Duodenal mucosa (tissue), 2 donors: ENCODE measurements around the gene PRKG1.

Source experiments
- H3K27ac ChIP-seq: one replicate; pipeline ENCODE4 v1.7.0; 2013; ENCODE audit warnings: low read depth, low read length
- H3K27me3 ChIP-seq, 2 donors: one replicate each; pipeline ENCODE4 v1.7.0; 2013; ENCODE audit warnings: low read length in 2 of 2, control low read depth in 1 of 2; ENCODE audit not compliant: insufficient read depth in 2 of 2, control insufficient read depth in 1 of 2
- H3K36me3 ChIP-seq, 2 donors: one replicate each; pipeline ENCODE4 v1.7.0; 2013; ENCODE audit warnings: low read length in 2 of 2, control low read depth in 1 of 2; ENCODE audit not compliant: insufficient read depth in 2 of 2, control insufficient read depth in 1 of 2
- H3K4me1 ChIP-seq, 2 donors: one replicate each; pipeline ENCODE4 v1.7.0; 2013; ENCODE audit warnings: low read length in 2 of 2, control low read depth in 1 of 2; ENCODE audit not compliant: insufficient read depth in 2 of 2, control insufficient read depth in 1 of 2
- H3K4me3 ChIP-seq, 2 donors: one replicate each; pipeline ENCODE4 v1.7.0; 2013; ENCODE audit warnings: low read length in 2 of 2, low read depth in 1 of 2
- H3K9ac ChIP-seq, 2 donors: one replicate each; pipeline ENCODE4 v1.7.0; 2013; ENCODE audit warnings: low read length in 2 of 2, low read depth in 1 of 2
- H3K9me3 ChIP-seq, 2 donors: one replicate each; pipeline ENCODE4 v1.7.0; 2013; ENCODE audit warnings: low read length in 2 of 2, control low read depth in 1 of 2; ENCODE audit not compliant: control insufficient read depth in 1 of 2

Gene PRKG1

GRCh38 chr10:51501396-51501795 lies 427.1 kb downstream of the PRKG1 start:
- no peaks in the 10 kb centered on the region for H3K36me3 ChIP-seq
- no peak overlapping the region for H3K9ac ChIP-seq
- H3K4me3 ChIP-seq: no peak overlapping the region
- H3K9me3 ChIP-seq: no peaks in the 10 kb centered on the region
- no peaks in the 10 kb centered on the region for H3K4me1 ChIP-seq
- no peak overlapping the region for H3K27ac ChIP-seq
- no peaks in the 10 kb centered on the region for H3K27me3 ChIP-seq

- H3K9ac ChIP-seq: no peak overlapping the region
- no peak overlapping the region for H3K27ac ChIP-seq
- H3K27me3 ChIP-seq: no peaks in the 10 kb centered on the region
- no peaks in the 10 kb centered on the region for H3K36me3 ChIP-seq
- no peak overlapping the region for H3K4me3 ChIP-seq
- no peaks in the 10 kb centered on the region for H3K9me3 ChIP-seq
- H3K4me1 ChIP-seq: no peaks in the 10 kb centered on the region
These were observed 427.8 kb downstream of the PRKG1 start for GRCh38 chr10:51502124-51502523.

DNA sequence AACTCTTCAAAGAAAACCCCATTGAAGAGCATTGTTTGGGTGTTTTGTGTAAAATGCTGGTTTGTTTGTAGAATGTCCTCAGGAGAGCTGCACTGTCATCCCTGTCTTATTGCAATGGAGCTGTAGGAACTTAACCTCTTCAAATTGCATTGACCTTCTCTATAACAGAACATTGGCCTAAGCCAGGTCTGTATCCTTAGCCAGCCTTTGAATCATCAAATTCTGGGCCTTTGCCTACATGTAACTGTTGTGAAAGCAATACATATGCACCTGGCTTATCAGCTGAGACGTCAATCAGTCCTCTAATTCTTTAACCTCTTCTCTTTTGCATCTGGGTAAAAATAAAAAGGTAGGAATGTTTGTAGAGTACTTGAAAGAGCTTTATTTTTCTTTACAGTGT lies 429.1 kb downstream of the PRKG1 start:
- no peak overlapping the region for H3K9ac ChIP-seq
- H3K36me3 ChIP-seq: no peaks in the 10 kb centered on the region
- no peak overlapping the region for H3K4me3 ChIP-seq
- H3K27me3 ChIP-seq: no peaks in the 10 kb centered on the region
- no peaks in the 10 kb centered on the region for H3K4me1 ChIP-seq
- no peak overlapping the region for H3K27ac ChIP-seq
- no peaks in the 10 kb centered on the region for H3K9me3 ChIP-seq

- H3K4me1 ChIP-seq: no peaks in the 10 kb centered on the region
- H3K9ac ChIP-seq: no peak overlapping the region
- no peak overlapping the region for H3K27ac ChIP-seq
- H3K27me3 ChIP-seq: no peaks in the 10 kb centered on the region
- no peak overlapping the region for H3K4me3 ChIP-seq
- no peaks in the 10 kb centered on the region for H3K36me3 ChIP-seq
- H3K9me3 ChIP-seq: no peaks in the 10 kb centered on the region
These were observed 433.2 kb downstream of the PRKG1 start for GRCh38 chr10:51507476-51507875.

GRCh38 chr10:51508156-51508555 lies 433.9 kb downstream of the PRKG1 start:
- Histone ChIP-seq H3K9ac (no peak overlapping the region), H3K27ac (no peak overlapping the region), H3K36me3 (no peaks in the 10 kb centered on the region), H3K4me3 (no peak overlapping the region), H3K4me1 (no peaks in the 10 kb centered on the region), H3K27me3 (no peaks in the 10 kb centered on the region), H3K9me3 (no peaks in the 10 kb centered on the region)

DNA sequence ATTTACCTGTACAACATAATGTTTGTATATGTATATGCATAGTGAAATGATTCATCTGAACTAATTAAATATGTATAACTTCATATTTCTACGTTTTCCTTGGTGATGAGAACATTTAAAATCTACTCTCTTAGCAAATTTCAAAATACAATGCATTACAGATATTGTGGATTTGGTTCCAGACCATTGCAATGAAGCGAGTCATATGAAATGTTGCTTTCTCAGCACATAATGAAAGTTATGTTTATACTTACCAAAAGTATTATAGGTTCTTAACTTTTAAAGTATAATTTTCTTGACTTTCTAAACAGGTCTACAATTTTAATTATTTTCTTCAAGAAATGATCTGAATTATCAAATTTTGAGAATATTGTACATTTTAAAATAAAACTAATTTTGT lies 435.9 kb downstream of the PRKG1 start:
- Histone ChIP-seq H3K4me3 (no peak overlapping the region), H3K27me3 (no peaks in the 10 kb centered on the region), H3K4me1 (no peaks in the 10 kb centered on the region), H3K36me3 (no peaks in the 10 kb centered on the region), H3K27ac (no peak overlapping the region), H3K9ac (no peak overlapping the region), H3K9me3 (no peaks in the 10 kb centered on the region)

DNA sequence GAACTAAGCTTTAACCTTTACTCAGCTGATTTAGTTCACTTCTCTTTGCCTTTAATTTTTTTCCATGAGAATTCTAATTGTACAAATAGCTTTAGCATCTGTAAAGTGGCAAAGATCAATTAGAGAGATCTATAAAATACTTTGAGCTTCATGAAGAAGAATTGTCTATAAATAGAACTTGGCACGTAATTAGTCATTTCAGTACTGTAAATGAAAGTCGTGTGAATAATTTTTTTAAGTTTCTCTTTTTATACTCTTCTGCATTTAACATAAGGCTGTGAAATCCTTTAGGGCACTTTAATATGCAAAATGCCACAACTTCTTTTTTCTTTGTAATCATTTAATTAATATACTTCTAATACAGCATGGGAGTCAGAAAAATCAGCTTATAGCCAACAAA lies 447.3 kb downstream of the PRKG1 start:
- no peaks in the 10 kb centered on the region for H3K36me3 ChIP-seq

DNA sequence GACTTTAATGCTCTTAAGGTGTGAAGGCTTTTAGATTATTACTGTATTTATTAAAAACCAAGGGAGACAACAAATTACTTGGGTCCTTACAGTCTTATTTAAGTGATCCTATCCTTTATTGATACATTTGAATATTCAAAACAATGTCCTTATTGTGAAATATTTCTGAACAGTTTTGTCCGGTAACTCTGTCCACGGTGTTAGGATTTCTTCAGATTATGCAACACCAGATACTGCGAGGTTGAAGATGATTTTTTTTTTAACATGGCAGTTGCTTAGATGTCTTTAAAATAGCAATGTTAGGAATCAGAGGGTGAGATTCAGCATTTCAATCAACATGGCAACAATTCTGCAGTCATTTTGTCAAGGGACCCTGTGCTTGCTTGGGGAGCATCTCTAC lies 448.6 kb downstream of the PRKG1 start:
- H3K4me1 ChIP-seq: no peaks in the 10 kb centered on the region
- H3K4me3 ChIP-seq: no peak overlapping the region
- H3K27me3 ChIP-seq: no peaks in the 10 kb centered on the region
- no peak overlapping the region for H3K27ac ChIP-seq
- no peaks in the 10 kb centered on the region for H3K9me3 ChIP-seq
- no peaks in the 10 kb centered on the region for H3K36me3 ChIP-seq
- no peak overlapping the region for H3K9ac ChIP-seq

More for the DNA sequence above, 447.3 kb downstream of the PRKG1 start:
- H3K27ac ChIP-seq: no peak overlapping the region
- H3K27me3 ChIP-seq: no peaks in the 10 kb centered on the region
- no peak overlapping the region for H3K4me3 ChIP-seq
- H3K9me3 ChIP-seq: no peaks in the 10 kb centered on the region
- H3K4me1 ChIP-seq: no peaks in the 10 kb centered on the region
- H3K9ac ChIP-seq: no peak overlapping the region

- Histone ChIP-seq H3K4me1 (no peaks in the 10 kb centered on the region), H3K4me3 (no peak overlapping the region), H3K27ac (no peak overlapping the region), H3K9me3 (no peaks in the 10 kb centered on the region), H3K36me3 (no peaks in the 10 kb centered on the region), H3K27me3 (no peaks in the 10 kb centered on the region), H3K9ac (no peak overlapping the region)
These were observed 449.2 kb downstream of the PRKG1 start for GRCh38 chr10:51523440-51523839.

- Histone ChIP-seq H3K9ac (no peak overlapping the region), H3K9me3 (no peaks in the 10 kb centered on the region), H3K27ac (no peak overlapping the region), H3K36me3 (no peaks in the 10 kb centered on the region), H3K27me3 (no peaks in the 10 kb centered on the region), H3K4me3 (no peak overlapping the region), H3K4me1 (no peaks in the 10 kb centered on the region)
These were observed 449.8 kb downstream of the PRKG1 start for GRCh38 chr10:51524041-51524440.

DNA sequence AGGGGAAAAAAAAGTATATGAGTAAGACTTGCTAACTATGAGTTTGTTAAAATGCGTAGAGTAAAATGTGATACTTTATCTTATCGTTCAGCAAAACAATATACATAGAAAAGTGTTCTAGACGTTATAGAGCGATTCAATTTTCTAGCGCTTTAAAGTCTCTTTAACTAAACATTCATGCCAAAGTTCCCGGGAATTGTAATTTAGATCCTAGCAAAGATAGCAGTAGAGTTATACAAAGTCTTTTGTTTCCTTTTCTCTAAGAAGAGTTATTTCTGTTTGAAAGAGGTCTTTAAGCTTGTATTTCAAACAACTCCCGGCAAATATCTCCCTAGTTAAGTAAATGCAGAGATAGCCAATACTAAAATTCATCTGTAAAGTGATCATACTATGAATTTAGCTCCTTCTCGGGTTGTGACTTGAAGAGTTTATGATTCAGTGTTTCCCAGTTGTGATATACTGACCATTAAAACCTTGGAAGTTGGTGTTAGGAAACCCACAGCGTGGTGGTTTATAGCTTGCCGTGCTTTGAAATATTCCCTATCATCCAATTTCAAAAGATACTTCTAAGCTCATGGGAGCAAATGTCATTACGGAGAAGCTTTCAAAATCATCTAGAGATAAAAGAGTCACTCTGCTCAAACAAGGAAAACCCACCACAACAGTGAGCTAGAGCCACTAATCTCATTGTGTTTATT lies 453.4 kb downstream of the PRKG1 start:
- Histone ChIP-seq H3K9ac (no peak overlapping the region), H3K27ac (no peak overlapping the region), H3K4me3 (no peak overlapping the region), H3K4me1 (no peaks in the 10 kb centered on the region), H3K9me3 (no peaks in the 10 kb centered on the region), H3K36me3 (no peaks in the 10 kb centered on the region), H3K27me3 (no peaks in the 10 kb centered on the region)
